Measurements from ENCODE around the gene CCL18. TPM values are rescaled to one million over a fixed set of nuclear protein-coding genes. Genes with fewer than 3 reads are reported as not detected.

Gene CCL18
- polyA plus RNA-seq, 1 experiment = not detected

DNA sequence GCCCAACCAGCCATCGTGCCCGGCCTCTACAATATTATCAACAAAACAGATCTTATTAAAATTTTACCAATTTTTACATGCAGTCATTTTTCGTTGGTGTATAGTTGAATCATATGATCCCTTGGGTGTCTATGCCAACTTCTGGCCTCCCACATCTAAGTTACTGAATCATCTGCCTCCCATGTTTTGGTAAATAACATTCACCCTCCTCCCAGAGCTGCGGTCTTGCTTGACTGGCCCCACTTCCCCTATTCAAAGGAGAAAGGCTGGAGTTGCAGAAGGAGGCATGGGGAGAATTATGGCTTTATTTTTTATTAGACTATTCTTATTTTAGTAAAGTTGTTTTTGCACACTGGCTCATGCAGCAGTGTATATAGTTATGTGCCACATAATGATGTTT, 27.8 kb upstream of the CCL18 start:
- CTCF ChIA-PET = no interaction called here
- no peaks in the 10 kb centered on the region for H3K27me3 ChIP-seq (ENCODE audit: control insufficient read depth, insufficient read depth, low read length)
- DNase-seq (ENCODE audit: low read depth, low spot score) = no peak
- TF ChIP-seq, protein P1, sequence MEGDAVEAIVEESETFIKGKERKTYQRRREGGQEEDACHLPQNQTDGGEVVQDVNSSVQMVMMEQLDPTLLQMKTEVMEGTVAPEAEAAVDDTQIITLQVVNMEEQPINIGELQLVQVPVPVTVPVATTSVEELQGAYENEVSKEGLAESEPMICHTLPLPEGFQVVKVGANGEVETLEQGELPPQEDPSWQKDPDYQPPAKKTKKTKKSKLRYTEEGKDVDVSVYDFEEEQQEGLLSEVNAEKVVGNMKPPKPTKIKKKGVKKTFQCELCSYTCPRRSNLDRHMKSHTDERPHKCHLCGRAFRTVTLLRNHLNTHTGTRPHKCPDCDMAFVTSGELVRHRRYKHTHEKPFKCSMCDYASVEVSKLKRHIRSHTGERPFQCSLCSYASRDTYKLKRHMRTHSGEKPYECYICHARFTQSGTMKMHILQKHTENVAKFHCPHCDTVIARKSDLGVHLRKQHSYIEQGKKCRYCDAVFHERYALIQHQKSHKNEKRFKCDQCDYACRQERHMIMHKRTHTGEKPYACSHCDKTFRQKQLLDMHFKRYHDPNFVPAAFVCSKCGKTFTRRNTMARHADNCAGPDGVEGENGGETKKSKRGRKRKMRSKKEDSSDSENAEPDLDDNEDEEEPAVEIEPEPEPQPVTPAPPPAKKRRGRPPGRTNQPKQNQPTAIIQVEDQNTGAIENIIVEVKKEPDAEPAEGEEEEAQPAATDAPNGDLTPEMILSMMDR (IDR thresholded peaks at IDR 0.05; ENCODE audit: low read depth, low read length) = no peak
- H3K9me3 ChIP-seq (ENCODE audit: control insufficient read depth, insufficient read depth, low read length) = no peaks in the 10 kb centered on the region
- no peak overlapping the region for H3K4me3 ChIP-seq (ENCODE audit: low read depth, low read length)
- no peak overlapping the region for H3K27ac ChIP-seq (ENCODE audit: low read depth, low read length)
- POLR2A ChIA-PET = no interaction called here

DNA sequence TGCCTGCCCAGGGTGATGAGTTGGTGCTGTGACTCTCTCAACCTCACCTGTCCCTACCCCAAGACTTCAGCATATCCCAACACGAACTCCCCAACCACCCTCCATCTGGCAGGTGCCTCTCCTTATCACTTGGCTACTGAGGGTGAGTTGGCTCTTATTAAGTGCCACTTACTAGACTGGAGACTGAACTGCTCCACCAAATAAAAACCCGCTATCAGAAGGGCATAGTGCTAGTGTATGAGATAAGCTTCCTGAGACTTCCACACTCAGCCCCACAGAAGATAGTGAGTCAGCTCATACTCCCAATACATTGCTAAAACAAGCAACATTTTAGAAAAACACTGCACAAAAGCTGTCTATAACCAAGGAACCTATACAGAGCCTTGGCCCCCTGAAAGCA, 16.0 kb upstream of the CCL18 start:
- ChIA-PET CTCF (no interaction called here), POLR2A (no interaction called here)
- DNase-seq (ENCODE audit: low read depth, low spot score) = no peak
- Histone ChIP-seq H3K9me3 (ENCODE audit: control insufficient read depth, insufficient read depth, low read length) (no peaks in the 10 kb centered on the region), H3K27ac (ENCODE audit: low read depth, low read length) (no peak overlapping the region), H3K4me3 (ENCODE audit: low read depth, low read length) (no peak overlapping the region), H3K27me3 (ENCODE audit: control insufficient read depth, insufficient read depth, low read length) (no peaks in the 10 kb centered on the region)
- TF ChIP-seq, protein P1 (IDR thresholded peaks at IDR 0.05; ENCODE audit: low read depth, low read length) = no peak

DNA sequence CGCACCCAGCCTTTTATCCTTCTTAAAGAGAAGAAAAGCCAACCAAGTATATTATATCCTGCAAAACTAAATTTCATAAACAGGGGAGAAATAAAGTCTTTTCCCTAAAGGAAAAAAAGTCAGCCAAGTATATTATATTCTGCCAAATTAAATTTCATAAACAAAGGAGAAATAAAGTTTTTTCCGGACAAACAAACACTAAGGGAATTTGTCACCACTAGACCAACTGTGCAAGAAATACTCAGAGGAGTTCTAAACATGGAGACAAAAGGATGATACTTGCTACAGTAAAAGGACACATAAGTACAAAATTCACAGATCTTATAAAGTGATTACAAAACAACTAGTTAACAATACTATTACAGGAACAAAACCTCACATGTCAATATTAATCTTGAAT, 14.4 kb upstream of the CCL18 start:
- Histone ChIP-seq H3K27ac (ENCODE audit: low read depth, low read length) (no peak overlapping the region), H3K27me3 (ENCODE audit: control insufficient read depth, insufficient read depth, low read length) (no peaks in the 10 kb centered on the region), H3K4me3 (ENCODE audit: low read depth, low read length) (no peak overlapping the region), H3K9me3 (ENCODE audit: control insufficient read depth, insufficient read depth, low read length) (no peaks in the 10 kb centered on the region)
- POLR2A ChIA-PET = no interaction called here
- TF ChIP-seq, protein P1 (IDR thresholded peaks at IDR 0.05; ENCODE audit: low read depth, low read length) = no peak
- DNase-seq (ENCODE audit: low read depth, low spot score) = no peak
- CTCF ChIA-PET = no interaction called here

DNA sequence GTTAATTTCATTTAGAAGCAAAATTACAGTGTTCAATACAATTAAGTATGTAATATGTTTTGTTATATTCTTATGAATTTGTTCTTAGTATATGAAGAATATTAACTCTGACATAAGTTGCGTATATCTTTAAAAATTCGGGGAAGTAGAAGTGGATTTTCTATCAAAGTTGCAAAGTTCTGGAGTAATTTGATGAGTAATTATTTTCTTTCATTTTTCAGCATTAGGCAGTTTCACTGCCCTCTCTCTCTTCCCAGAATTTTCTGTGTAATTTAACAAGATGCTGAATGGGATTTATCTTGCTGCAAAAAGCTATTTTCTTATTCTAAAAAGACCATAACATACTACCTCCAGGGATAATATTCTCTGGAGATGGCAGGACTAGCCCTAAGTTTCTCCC, 8.9 kb upstream of the CCL18 start:
- no peaks in the 10 kb centered on the region for H3K27me3 ChIP-seq (ENCODE audit: control insufficient read depth, insufficient read depth, low read length)
- H3K9me3 ChIP-seq (ENCODE audit: control insufficient read depth, insufficient read depth, low read length) = no peaks in the 10 kb centered on the region
- POLR2A ChIA-PET = no interaction called here
- CTCF ChIA-PET = no interaction called here
- TF ChIP-seq, protein P1 (IDR thresholded peaks at IDR 0.05; ENCODE audit: low read depth, low read length) = no peak
- no peak overlapping the region for H3K27ac ChIP-seq (ENCODE audit: low read depth, low read length)
- no peak for DNase-seq (ENCODE audit: low read depth, low spot score)
- H3K4me3 ChIP-seq (ENCODE audit: low read depth, low read length) = no peak overlapping the region

DNA sequence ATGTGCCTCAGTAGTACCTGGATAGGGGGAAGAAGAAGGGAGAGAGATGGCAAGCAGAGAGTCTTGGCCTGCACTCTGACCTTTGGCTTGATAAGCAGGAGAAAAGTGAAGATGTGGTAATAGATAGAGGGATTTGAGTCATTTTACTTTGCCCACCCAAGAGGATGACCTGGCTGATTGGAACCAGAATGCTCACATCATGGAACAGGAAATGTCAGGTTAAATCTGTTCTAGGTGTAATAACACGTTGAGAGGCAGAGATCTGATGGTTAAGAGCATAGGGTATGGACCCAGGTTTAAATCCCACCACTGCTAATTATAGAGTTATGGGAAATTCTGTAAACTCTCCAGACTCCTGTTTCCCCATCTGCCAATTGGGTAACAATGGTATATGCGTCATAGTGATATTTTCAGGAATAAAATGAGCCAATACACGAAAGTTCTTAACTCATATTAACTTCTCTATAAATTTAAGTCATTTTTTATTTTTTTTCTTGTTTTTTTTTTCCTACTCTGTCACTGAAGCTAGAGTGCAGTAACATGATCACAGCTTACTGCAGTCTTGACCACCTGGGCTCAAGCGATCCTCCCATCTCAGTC, 8.1 kb upstream of the CCL18 start:
- Histone ChIP-seq H3K4me3 (ENCODE audit: low read depth, low read length) (no peak overlapping the region), H3K27me3 (ENCODE audit: control insufficient read depth, insufficient read depth, low read length) (no peaks in the 10 kb centered on the region), H3K27ac (ENCODE audit: low read depth, low read length) (no peak overlapping the region), H3K9me3 (ENCODE audit: control insufficient read depth, insufficient read depth, low read length) (no peaks in the 10 kb centered on the region)
- TF ChIP-seq, protein P1 (IDR thresholded peaks at IDR 0.05; ENCODE audit: low read depth, low read length) = no peak
- POLR2A ChIA-PET = no interaction called here
- CTCF ChIA-PET = no interaction called here
- DNase-seq (ENCODE audit: low read depth, low spot score) = no peak
